Muscle of arm (tissue), 12 donors: ENCODE measurements around the gene ENDOU. TPM values are rescaled to one million over a fixed set of nuclear protein-coding genes. Genes with fewer than 3 reads are reported as not detected.

Source experiments
- DNase-seq: peaks from one replicate; pipeline ENCODE4 v3.0.0-alpha.2; 2013
- polyA plus RNA-seq, 12 donors: library from polyadenylated mRNA; unstranded; fragments of 120-200 nt; gene quantifications; one replicate each; pipeline ENCODE4 v1.2.1, GENCODE V29; 2013; ENCODE audit not compliant: insufficient read length in 12 of 12

The ENDOU gene
- polyA plus RNA-seq, 12 donors: 0.11 to 1.6 (median 0.28) TPM; not detected in 2

DNA sequence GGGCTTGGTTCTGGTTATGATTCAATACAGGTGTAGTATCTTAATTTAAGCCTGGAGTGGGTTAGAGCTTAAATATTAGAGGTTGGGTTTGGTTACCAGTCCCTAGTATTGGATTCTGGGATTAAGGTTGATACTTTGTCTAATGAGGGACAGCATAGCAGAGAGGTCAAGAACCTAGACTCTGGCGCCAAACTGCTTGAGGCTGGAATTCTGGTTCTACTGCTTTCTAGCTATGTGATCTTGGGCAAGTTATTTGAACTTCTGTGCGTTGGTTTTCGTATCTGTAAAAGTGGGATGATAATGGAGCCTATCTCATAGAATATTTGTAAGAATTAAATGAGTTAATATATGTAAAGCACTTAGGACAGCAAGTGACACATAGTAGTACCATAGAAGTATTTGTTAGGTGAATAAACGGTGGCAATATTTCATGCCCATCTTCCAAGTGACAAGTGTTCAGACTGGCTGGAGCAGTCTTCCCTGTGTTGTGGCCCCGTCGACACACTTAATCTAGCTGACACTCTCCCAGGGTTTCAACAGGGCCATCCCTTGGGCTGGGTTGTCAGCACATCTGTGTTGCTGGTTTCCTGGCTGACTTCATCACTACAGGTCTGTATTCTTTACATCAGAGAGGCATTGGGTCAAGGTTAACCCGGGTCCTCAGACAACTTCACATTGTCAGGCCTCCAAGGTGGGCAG is 3.0 kb downstream of the ENDOU start:
- no peak for DNase-seq

DNA sequence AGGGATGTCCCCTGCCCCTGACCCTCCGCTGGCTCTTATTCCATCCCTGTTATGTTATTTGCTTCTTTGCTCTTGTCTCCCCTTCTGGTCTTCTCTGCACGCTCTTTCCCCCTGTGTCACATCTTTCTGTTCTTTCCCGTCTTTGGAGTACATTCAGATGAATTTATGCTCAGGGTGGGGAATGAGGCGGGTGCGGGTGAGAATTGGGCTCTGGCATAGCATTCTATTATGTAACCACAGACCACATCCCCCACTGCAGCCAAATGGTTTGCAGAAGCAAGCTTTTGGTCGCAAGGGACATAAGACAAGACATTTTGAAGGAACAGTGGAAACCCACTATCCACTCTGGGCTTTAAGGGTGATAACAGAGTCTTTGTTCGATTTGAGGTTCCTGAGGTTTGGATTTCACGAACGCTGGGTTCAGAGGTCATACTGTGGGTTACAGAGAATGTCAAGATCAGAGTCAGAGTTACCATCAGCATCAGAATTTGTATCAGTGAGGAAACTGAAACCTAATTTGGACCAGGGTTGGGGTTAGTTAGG is 3.8 kb downstream of the ENDOU start:
- DNase-seq: no peak

DNA sequence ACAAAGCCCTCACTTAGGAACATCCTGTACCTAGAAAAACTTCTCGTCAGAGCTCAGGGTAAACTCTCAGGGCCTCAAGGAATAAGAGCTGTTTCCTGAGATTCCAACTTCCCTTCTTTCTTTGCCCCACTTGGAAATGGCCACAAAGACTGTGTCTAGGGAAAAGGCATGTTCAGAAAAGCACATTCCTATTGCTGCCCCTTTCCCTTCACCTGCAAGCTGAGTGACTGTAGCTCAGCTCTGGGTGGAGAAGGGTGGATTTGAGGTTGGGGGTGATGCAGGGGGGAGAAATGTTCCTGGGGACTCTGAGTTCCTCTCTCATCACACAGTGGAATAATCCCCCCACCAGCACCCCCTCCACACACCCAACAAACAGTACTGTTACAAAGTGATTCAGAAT is 6.8 kb downstream of the ENDOU start:
- no peak for DNase-seq

DNA sequence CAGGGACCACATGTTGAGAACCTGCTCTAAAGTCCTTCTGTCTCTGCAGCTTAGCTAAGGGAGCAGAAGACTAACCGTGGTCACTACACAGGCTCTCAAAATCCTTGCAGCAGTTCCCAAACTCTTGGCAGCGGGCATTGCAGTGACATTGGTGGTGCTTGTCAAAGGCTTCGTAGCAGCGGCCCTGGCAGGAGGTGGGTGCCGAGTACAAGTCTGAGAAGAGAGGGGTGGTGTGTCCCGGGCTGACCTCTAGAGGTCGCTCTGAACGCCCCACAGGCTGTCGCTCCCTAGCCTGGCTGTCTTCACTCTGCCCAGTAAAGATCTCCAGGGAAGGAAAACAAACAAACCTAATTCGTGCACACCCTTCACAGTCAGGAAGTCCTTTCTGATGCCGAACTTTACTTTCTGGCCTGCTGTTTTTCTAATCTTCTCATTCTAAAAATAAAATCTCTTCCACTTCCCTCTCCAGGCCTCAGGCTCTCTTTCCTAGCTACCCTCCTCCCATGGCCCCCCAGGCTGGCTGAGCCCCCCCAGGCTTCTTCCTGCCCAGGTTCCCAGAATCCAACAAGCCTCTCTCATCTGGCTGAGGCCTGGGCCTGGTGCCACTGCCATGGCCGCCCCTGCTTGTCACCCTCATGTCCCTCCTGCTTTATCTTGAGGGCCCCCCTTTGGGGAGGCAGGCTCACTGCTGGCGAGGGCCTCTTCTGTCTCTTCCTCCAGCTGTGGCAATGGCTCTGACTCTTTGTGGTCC is 7.7 kb downstream of the ENDOU start:
- DNase-seq: peak; percentile 84

DNA sequence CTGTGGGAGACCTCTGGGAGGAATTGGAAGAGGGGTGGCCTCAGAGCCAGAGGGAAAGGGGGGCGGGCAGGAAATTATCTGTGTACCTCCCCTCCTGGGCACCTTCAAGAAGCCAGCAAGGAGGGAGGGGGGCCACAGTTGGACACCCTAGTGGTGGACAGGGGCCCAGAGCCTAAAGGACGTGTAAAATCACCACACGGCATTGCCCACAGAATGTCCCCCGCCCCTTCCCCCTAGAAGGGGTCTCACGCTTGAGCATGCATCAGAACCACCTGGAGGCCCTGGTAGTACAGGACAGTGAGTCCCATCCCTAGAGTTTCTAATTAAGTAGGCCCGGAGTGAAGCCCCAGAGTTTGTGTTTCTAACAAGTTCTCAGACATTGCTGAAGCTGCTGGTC is 8.2 kb downstream of the ENDOU start:
- DNase-seq: no peak

DNA sequence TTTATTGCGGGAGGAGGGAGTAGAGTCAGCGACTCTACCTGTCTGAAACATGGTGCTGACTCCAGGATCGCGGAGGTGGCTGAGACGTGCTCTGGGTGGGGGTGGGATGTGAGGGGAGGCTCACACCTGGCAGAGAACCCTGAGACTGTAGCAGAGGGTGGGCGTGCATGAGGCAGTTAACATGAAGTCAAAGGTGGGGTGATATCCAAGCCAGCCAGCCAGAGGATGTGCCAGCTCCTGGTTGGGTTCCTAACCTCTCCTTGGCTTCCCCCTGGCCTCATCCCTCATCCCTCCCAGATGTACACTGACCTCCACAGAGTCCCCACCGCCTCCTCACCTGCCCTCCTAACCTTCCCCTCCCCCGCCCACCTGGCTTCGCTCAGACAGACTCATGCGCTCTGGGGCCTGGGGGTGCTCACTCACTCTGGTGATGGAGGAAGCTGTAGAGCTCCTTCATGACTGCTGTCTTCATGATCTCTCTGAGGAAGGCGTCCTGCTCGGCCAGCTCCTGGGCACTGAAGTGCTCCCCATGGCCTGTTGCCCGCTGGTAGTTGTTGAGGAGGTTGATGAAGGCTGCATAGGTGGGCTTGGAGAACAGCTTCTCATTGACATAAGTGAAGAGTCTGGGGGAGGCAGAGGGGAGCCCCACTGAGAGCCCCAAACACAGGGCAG is 9.3 kb downstream of the ENDOU start:
- no peak for DNase-seq

DNA sequence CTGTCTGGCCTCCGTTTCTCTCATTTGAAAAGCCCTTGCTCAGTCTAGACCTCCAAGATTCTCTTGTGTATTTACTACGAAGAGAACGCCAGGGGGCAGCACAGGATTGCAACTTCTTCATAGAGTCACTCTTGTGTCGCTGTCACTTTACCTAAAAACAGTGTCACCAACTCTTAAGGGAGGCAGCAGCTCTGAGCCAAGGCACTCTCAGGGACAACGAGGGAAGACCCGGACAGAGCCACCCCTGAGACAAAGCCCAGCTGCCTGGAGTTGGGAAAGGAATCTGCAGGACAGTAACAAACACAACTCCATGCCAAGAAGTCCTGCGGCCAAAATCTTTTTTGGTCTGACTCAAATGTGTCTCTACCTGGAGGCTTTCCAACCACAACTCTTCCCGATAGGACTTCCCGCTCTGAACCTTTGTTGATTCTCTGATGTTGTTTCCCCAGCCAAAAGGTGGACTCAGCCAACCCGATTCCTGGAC is 9.9 kb downstream of the ENDOU start:
- peak; percentile 87 for DNase-seq

DNA sequence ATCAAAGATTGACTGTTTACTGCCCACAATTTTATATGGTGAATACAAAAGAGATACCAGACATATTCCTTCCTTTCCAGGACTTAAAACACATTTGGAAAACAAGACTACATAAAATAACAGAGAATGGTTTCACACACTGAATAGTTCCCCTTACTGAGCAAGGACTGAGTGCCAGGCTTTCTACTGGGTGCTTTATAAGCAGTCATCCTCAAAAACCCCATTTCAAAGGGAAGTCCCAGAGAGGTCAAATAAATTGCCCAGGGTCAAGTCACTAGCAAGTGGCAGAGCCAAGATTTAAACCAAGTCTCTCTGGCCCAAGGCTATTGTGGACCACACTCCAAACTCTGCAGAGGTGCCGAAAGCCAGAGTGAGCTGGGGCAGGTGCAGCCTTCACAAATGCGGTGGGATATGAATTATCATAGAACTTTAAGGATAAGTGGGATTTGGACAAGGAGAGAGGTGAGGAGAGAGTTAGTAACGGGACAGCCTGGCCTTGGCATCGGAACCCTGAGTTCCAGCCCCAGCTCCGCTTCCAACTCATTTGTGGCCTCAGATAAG is 10.4 kb downstream of the ENDOU start:
- DNase-seq: no peak

DNA sequence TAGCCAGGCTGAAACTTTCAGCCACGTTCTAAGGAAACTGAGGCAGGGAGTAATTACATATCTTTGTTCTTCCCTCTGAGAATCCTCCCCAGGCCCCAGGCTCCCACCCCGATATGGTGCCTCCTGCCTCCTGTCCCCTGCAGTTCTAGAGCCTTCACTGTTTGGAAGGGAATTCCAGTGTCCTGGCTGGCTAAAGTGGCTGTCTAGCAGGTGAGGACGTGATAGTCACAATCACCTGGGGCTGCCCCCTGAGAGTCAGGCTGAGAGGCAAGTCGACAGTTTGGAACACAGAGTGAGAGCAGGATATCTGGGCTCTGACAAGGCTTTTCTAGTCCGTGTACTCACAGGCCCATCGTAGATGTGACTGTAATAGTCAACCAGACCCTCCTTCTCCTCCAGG is 13.1 kb downstream of the ENDOU start:
- no peak for DNase-seq

DNA sequence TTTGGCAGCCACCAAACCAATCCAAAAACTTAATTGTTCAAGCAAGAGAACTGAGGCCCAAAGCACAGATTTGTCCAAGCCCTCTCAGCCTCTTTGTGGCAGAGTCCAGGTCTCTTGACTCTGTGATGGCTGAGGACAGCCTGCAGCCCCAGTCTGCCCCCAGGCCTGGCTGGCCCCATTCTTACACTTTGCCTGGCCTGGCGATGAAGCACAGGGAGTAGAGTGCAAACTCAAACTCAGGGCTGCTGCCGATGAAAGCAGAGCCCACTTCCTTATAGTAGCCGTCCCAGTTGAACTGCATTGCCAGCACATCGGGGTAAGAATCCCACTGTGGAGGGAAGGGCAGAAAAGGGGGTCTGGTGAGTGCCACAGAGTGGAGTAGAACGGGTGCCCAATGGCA is 13.8 kb downstream of the ENDOU start:
- DNase-seq: no peak

DNA sequence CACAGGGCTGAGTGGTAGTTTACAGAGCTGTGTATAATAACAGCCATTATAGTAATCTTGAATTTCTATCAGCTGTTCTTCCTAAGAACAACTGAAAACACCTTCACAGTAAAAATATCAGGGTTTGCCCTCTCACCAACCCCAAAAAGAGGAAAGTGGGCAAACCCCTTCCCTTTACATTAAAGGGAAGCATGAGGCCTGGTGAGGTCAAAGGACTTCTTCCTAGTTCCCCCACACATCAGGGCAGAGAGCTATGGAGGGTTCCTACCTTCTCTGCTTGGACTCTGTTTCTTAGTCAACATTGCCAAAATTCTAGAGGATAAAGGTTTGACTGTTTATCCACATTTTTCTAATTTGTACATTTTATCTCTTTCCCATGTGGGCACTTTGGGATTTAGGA is 15.0 kb downstream of the ENDOU start:
- DNase-seq: no peak

DNA sequence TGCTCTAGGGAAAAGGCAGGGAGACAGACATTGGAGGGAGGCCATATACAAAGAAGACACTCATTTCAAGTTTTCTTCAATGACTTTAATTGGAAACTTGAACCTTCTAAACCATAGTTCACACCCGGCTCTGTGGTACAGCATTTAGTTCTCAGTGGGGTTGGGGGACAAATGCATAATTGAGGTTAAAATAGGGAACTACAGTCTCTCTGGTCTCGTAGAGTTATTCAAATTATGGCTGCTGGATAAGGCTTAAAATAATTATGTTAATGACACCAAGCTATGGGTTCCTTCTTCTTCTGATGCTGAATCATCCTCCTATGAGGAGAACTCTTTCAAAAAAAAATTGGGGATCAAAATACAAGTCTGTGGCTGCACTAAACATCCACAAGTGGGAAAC is 15.6 kb downstream of the ENDOU start:
- DNase-seq: no peak

DNA sequence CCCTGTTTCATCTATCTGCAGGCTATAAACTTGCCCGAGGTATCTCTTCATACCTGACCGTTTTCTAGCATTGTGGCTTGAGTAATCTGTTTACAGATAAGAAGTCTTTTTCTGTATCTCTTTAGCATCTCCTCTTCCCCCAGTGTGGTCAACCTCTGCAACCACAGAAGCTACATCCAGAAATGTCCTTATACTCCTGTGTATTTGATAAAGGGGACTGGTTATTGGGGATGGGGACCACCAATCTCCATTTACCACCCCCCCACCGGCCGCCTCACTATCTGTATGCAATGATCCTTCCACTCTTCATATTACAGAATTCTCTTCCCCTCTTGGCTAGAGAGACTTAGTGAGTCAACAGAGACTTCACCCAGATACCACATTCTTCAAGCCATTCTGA is 16.1 kb downstream of the ENDOU start:
- DNase-seq: no peak

DNA sequence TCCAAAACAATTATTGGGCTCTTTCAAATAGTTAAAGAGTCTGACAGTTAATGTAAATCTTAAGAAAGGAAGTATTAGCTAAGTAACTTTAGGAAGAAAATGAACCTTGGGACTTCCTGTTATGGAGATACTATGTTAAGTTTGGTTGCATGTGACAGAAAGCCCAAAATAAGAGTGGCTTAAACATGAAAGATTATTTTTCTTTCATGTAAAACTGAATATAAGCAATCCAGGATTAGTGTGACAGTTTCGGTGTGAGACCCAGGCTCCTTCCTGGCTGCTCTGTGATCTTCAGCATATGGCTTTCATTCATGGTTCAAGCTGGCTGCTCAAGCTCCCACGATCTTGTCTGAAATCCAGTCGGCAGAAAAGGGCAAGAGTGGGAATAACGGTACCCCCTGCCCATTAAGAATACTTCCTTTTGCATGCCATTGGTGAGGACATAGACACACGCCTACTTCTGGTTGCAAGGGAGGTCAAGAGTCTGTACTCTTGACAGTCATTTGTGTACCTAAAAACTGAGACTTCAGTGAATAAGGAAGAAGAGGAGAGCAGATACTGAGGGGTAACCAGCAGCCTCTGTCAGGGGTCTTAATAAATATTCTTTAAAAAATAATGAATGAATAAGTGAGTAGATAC is 17.3 kb downstream of the ENDOU start:
- DNase-seq: no peak

DNA sequence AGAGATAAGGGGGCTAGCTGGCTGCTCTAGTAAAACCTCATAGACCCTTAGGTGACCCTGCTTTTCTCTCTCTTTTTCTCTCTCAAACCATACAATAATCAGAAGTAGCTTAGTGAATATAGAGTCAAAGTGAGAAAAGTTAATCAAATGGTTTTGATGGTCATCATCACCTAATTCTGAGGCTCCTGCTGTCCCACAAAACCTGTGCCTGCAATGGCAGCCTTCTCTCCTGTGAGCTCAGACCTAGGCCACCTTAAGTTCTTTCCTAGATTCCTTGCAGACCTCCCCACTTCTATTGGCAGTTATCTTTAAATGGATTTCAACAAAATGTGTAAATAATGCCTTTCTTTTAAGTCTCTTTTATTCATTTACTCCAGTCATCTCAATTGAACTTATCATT is 17.9 kb downstream of the ENDOU start:
- DNase-seq: no peak

DNA sequence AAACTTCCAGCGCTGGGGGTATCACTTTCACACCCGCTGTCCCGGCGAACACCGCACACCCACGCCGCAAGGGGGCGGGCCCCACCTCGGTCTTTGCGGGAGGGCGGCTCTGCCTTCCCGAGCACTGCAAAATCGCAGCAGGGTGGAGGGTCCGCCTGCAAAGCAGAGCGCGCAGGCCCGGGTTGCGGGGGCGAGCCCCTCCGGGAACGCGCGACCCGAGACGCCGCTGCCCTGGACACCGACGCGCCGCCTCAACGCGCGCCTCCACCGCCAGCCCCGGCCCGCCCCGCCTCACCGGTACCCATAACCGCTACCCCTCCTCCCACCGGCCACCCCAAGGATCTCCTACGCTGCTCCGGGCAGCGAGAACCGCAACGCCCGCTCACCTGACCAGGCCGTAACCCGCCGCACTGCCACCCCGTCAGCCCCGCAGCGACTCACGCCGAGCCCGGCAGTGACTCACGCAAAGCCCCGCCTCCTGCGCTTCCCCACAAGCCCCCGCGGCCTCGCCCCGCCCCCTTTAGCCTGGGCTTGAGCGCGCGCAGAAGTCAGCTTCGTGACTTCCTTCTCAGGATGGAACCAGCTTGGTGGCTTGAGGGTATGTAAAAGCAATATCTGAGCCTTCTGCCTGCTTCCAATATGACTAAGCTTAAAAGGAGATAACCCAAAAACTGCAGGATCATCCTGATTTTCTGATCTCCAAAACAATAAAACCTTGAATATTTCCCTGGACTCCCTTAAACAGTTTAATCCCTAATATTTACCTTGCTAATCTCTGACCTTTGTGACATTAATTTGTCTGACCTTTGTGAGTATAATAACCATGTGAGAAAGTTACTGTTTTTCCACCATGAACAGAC is 19.5 kb downstream of the ENDOU start, which contains the start of gene RPAP3:
TSS of gene RPAP3 (minus strand) at position 465 of the 860 bp plus-strand sequence. CDS start 3,190 bp downstream, outside the sequence.
- peak; percentile 95 for DNase-seq

DNA sequence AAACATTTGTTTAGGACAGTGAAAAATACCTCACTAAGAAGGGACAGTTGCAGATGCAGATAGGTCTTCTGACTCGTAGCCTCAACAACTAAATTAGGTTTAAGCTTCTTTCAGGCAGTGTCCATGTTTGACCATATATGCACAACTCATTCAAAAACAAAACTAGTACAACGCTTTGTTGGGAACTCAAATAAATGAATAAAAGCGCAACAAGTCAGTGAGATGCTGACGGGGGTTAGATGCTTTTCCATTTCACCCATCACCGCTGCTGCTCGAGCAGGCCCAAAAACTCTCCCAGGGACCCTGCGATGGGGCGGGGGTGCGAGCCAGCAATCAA is 20.1 kb downstream of the ENDOU start:
- no peak for DNase-seq

DNA sequence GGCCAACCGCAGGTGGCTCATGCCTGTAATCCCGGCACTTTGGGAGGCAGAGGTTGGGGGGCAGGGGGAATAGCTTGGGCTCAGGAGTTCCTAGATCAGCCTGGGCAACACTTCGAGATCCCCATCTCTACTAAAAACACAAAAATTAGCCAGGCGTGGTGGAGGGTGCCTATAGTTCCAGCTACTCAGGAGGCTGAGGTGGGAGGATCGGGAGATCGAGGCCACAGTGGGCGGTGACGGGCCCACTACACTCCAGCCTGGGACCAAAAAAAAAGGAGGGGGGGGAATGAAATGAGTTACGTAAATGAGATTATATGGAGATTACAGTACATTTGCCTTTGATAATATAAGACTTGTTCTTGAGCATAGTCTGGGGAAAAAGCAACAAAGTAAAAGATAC is 20.6 kb downstream of the ENDOU start:
- no peak for DNase-seq

DNA sequence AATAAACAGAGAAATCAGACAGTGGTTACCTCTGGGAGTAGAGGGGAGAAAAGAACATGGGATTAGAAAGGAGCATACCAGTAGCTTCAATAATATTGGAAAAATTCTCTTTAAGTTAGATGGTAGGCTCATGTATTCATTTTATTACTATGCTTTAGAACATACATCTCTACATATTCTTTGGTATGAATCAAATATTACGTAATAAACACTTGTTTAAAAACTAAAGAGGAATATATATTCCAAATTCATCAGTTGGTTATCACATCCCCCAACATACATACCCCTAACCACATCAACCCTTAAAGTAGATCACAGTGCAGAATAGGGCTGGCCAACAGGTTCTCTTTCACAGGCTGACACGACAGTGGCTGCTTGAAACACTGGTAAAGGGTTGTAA is 25.0 kb downstream of the ENDOU start:
- no peak for DNase-seq

DNA sequence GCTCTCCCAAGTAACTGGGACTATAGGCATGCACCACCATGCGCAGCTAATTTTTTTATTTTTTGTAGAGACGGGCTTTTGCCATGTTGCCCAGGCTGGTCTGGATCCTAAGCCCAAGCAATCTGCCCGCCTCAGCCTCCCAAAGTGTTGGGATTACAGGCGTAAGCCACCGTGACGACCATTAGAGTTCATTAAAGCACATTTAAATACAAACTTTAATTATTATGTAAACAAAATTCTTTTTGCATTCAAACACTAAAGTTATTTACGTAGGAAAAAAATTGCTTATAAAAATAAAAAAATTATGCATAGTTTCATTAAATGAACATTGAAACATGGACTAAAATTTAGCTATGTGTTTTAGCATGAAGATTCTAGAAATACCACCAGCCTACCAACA is 26.7 kb downstream of the ENDOU start:
- DNase-seq: no peak

DNA sequence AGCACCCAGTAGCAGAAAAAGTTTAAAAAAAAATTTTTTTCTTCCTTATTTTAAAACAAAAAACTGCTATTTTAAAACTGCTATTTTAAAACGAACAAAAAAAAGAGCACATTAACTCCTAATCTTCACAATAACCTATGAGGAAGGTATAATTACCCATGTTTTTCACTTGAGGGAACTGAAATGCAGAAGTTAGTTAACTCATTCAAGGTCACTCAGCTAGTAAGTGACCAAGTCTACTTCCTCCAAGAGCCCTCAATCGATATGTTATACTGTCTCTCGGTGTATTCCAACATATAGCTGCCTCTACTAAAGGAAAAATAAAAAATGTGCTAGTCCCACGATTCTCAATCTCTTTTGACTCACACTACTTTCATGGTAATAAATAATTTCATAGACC is 27.2 kb downstream of the ENDOU start:
- no peak for DNase-seq
